Measurements from ENCODE around the gene PGD. TPM values are rescaled to one million over a fixed set of nuclear protein-coding genes. Genes with fewer than 3 reads are reported as not detected.

The PGD gene
- total RNA-seq, 1 experiment from 2014 or later = 291 TPM

DNA sequence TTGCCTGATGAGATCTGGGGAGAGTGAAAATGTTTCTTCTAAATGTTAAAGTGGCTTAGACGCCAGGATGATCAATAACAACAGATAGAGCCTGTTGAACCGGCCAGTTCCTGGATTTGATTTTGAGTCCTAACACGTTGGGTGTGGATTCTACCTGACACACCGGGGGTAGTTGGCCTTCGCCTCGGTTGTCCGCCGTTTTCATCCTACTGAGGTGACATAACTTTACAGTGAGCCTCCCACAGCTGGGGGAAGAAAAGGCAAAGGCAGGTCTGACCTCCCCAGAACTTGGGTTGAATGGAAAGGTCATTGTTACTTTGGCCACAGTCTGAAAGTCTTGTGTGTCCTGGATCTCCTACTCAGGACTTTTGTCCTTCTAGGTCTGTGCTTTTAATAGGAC lies 1.1 kb downstream of the PGD start:
- peaks cover 14 to 18% of the 10 kb centered on the region in 2 experiments for H3K4me1 Mint-ChIP-seq
- H4K8ac ChIP-seq (replicated peaks; ENCODE audit: insufficient read length, low read depth, low read length) = no peak overlapping the region
- no peaks in the 10 kb centered on the region for H4K20me1 ChIP-seq (ENCODE audit: control insufficient read depth, insufficient read depth, insufficient read length)
- H2BK15ac ChIP-seq (ENCODE audit: low read depth, low read length) = no peak overlapping the region
- no peaks in the 10 kb centered on the region; a peak in 2 of 5 replicates for H3K9me3 Mint-ChIP-seq
- H2AFZ ChIP-seq (ENCODE audit: low read length) = no peak overlapping the region
- H3K9me3 ChIP-seq (ENCODE audit: control insufficient read depth, low read depth, low read length) = no peaks in the 10 kb centered on the region
- no peaks in the 10 kb centered on the region for H3K79me1 ChIP-seq (ENCODE audit: insufficient read depth, low read depth, low read length, poor library complexity, severe bottlenecking)
- H3K4me1 ChIP-seq (ENCODE audit: insufficient read depth, low read length) = no peaks in the 10 kb centered on the region
- no peak for DNase-seq
- no peak overlapping the region for H3K18ac ChIP-seq (ENCODE audit: insufficient read length, low read depth, low read length)
- H2BK5ac ChIP-seq (ENCODE audit: insufficient read length, low read length) = no peak overlapping the region
- no peak overlapping the region for H2AK5ac ChIP-seq (ENCODE audit: insufficient read length, low read length)
- H3K79me2 ChIP-seq (ENCODE audit: insufficient read depth, low read length) = peaks cover 11% of the 10 kb centered on the region
- H3K4me3 Mint-ChIP-seq = peak overlapping the region; percentile 92 to 95
- no peak overlapping the region for H2BK12ac ChIP-seq (ENCODE audit: insufficient read length, low read depth, low read length)
- peaks cover 16% of the 10 kb centered on the region for H3K23me2 ChIP-seq (ENCODE audit: insufficient read length, low read depth, low read length, poor library complexity, severe bottlenecking)
- H3K14ac ChIP-seq (ENCODE audit: insufficient read depth, low read length) = no peak overlapping the region
- H3K23ac ChIP-seq (ENCODE audit: insufficient read length, low read depth, low read length) = no peak overlapping the region
- peak overlapping the region; percentile 71 to 97 (median 82); a peak in 6 of 7 replicates for H3K27ac Mint-ChIP-seq
- TF ChIP-seq, protein P1, sequence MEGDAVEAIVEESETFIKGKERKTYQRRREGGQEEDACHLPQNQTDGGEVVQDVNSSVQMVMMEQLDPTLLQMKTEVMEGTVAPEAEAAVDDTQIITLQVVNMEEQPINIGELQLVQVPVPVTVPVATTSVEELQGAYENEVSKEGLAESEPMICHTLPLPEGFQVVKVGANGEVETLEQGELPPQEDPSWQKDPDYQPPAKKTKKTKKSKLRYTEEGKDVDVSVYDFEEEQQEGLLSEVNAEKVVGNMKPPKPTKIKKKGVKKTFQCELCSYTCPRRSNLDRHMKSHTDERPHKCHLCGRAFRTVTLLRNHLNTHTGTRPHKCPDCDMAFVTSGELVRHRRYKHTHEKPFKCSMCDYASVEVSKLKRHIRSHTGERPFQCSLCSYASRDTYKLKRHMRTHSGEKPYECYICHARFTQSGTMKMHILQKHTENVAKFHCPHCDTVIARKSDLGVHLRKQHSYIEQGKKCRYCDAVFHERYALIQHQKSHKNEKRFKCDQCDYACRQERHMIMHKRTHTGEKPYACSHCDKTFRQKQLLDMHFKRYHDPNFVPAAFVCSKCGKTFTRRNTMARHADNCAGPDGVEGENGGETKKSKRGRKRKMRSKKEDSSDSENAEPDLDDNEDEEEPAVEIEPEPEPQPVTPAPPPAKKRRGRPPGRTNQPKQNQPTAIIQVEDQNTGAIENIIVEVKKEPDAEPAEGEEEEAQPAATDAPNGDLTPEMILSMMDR (conservative IDR thresholded peaks at IDR 0.05) = no peak
- peak overlapping the region; percentile 85 for H3K4me2 ChIP-seq (ENCODE audit: insufficient read depth, insufficient read length, low read length)
- no peak overlapping the region for H3K56ac ChIP-seq (ENCODE audit: insufficient read length, low read depth, low read length)
- H3K4ac ChIP-seq (ENCODE audit: low read depth, low read length) = no peak overlapping the region
- H3K27me3 ChIP-seq (ENCODE audit: insufficient read depth, low read length) = no peaks in the 10 kb centered on the region
- no peak overlapping the region for H3K27ac ChIP-seq (ENCODE audit: insufficient read length, low read depth, low read length)
- no peak overlapping the region for H4K5ac ChIP-seq (ENCODE audit: insufficient read length, low read depth, low read length)
- no peaks in the 10 kb centered on the region for H3K27me3 Mint-ChIP-seq (ENCODE audit: low read depth)
- H3K9ac ChIP-seq (ENCODE audit: extremely low read depth, insufficient read length, low read length) = peak overlapping the region; percentile 84
- no peak overlapping the region for H4K91ac ChIP-seq (ENCODE audit: insufficient read length, low read depth, low read length)
- H2BK20ac ChIP-seq (ENCODE audit: low read depth, low read length, poor library complexity, severe bottlenecking) = no peak overlapping the region
- no CpG with 5 or more reads among the region's 8 CpGs for WGBS (ENCODE audit: extremely low coverage, insufficient read length, low lambda C conversion rate)
- H3K36me3 Mint-ChIP-seq (ENCODE audit: insufficient read depth in 1 of 3, low read depth in 3 of 3) = peaks cover 40 to 57% (median 55%) of the 10 kb centered on the region in 3 experiments
- H3T11ph ChIP-seq (ENCODE audit: low read length) = no peak overlapping the region
- no peak overlapping the region for H2BK120ac ChIP-seq (ENCODE audit: low read depth, low read length, poor library complexity, severe bottlenecking)
